ENCODE results near the gene TMEM178B. TPM values are rescaled to one million over a fixed set of nuclear protein-coding genes. Genes with fewer than 3 reads are reported as not detected.

TMEM178B gene
- total and polyA plus RNA-seq, 9 of the 15 experiments (the other 6 are each of a cell fraction or from before 2014, with no cell fraction given) = under 0.01 to 0.03 (median 0.01) TPM; not detected in 5

DNA sequence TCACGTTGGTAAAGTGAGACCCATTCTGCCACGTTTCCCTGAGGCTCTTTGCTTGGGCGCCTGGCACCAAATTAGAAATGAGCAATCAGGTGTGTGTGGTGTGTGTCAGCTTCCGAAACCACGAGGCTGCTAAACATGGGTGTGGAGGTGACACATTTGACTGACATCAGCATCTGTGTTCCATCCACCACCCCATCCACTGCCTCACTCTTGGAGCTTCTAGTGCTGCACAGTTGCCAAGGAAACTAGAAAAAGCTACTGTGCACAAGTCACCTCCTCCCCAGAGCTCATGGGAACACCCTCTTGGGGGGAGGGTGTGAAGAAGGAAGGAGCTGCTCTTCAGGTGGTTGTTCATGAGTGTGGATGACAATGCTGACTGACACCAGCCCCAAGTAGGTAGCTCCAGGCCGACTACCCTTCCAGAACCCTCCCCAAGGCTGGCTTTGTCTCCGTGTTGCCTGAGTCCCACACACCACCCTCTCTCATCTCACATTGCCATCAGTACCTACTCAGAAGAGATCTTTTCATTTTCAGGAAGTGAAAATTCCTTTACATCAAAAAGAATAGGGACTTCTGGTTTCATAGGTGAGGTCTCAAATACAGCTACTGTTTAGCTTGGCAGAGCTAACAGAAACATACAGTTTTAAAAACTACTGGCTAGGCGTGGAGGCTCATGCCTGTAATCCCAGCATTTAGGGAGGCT is 152.2 kb downstream of the TMEM178B start (continued):
- TF ChIP-seq ILF3 (IDR thresholded peaks at IDR 0.05; ENCODE audit: borderline replicate concordance) (no peak), HCFC1 (IDR thresholded peaks at IDR 0.05; ENCODE audit: low read depth, low read length) (no peak)
- TF ChIP-seq, protein P1, sequence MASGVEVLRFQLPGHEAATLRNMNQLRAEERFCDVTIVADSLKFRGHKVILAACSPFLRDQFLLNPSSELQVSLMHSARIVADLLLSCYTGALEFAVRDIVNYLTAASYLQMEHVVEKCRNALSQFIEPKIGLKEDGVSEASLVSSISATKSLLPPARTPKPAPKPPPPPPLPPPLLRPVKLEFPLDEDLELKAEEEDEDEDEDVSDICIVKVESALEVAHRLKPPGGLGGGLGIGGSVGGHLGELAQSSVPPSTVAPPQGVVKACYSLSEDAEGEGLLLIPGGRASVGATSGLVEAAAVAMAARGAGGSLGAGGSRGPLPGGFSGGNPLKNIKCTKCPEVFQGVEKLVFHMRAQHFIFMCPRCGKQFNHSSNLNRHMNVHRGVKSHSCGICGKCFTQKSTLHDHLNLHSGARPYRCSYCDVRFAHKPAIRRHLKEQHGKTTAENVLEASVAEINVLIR (CRISPR knock-in tag; IDR thresholded peaks at IDR 0.05) = no peak

GRCh38 chr7:141227454-141227853 is 153.6 kb downstream of the TMEM178B start:
- Histone ChIP-seq H3K9me1 (ENCODE audit: control insufficient read depth, insufficient read depth, low read length) (no peaks in the 10 kb centered on the region), H3K9me3 (replicated peaks; ENCODE audit: control insufficient read depth, insufficient read depth, low read depth, low read length) (no peaks in the 10 kb centered on the region), H3K27ac (ENCODE audit: extremely low read depth, low read depth, low read length) (no peak overlapping the region), H3K27me3 (ENCODE audit: control insufficient read depth in 2 of 2, insufficient read depth in 2 of 2, low read length in 2 of 2) (peaks cover 0 to 11% of the 10 kb centered on the region in 2 experiments; a peak in 1 of 5 replicates), H2AFZ (ENCODE audit: low read depth, low read length) (no peak overlapping the region), H3K4me1 (replicated peaks in 1 of 2; ENCODE audit: control insufficient read depth in 2 of 2, insufficient read depth in 2 of 2, low read length in 2 of 2) (no peaks in the 10 kb centered on the region), H3K4me2 (ENCODE audit: insufficient read depth, low read length) (no peak overlapping the region), H3K4me3 (no peak overlapping the region), H3K9ac (ENCODE audit: insufficient read depth in 1 of 2, low read depth in 2 of 2, low read length in 2 of 2) (no peak overlapping the region), H3K36me3 (ENCODE audit: control insufficient read depth, insufficient read depth, low read length) (no peaks in the 10 kb centered on the region), H3K79me2 (ENCODE audit: control insufficient read depth, insufficient read depth, low read length) (no peaks in the 10 kb centered on the region), H4K20me1 (replicated peaks; ENCODE audit: control insufficient read depth, insufficient read depth, low read length) (no peaks in the 10 kb centered on the region)
- ATAC-seq (peak; percentile 45; the same call in 1 of the 3 replicates), DNase-seq (ENCODE audit: extremely low read depth in 1 of 4, low spot score in 3 of 4) (no peak), FAIRE-seq (no peak)
- no TSS peak for BruUV-seq (replicated peaks)
- ChIA-PET CTCF (ENCODE audit: low intra/inter-chr PET ratio) (no interaction called here), POLR2A (interaction anchor here (0.6 kb wide), 1 partner anchor 208 kb away, joined by 3 read pairs; no protein-coding TSS in a partner anchor)
- in situ Hi-C loops (cut with MboI) = no loop called here
- intact Hi-C loops (cut with micrococcal nuclease) = no loop called here
- 2% methylated on average over 4 of the region's 4 CpGs for WGBS (ENCODE audit: insufficient coverage, low coverage, missing lambda C conversion rate)
- TF ChIP-seq ZBTB33 (CRISPR knock-in tag; IDR thresholded peaks at IDR 0.05) (no peak), CREM (IDR thresholded peaks at IDR 0.05; ENCODE audit: low read depth) (no peak)
- TF ChIP-seq, protein P2, sequence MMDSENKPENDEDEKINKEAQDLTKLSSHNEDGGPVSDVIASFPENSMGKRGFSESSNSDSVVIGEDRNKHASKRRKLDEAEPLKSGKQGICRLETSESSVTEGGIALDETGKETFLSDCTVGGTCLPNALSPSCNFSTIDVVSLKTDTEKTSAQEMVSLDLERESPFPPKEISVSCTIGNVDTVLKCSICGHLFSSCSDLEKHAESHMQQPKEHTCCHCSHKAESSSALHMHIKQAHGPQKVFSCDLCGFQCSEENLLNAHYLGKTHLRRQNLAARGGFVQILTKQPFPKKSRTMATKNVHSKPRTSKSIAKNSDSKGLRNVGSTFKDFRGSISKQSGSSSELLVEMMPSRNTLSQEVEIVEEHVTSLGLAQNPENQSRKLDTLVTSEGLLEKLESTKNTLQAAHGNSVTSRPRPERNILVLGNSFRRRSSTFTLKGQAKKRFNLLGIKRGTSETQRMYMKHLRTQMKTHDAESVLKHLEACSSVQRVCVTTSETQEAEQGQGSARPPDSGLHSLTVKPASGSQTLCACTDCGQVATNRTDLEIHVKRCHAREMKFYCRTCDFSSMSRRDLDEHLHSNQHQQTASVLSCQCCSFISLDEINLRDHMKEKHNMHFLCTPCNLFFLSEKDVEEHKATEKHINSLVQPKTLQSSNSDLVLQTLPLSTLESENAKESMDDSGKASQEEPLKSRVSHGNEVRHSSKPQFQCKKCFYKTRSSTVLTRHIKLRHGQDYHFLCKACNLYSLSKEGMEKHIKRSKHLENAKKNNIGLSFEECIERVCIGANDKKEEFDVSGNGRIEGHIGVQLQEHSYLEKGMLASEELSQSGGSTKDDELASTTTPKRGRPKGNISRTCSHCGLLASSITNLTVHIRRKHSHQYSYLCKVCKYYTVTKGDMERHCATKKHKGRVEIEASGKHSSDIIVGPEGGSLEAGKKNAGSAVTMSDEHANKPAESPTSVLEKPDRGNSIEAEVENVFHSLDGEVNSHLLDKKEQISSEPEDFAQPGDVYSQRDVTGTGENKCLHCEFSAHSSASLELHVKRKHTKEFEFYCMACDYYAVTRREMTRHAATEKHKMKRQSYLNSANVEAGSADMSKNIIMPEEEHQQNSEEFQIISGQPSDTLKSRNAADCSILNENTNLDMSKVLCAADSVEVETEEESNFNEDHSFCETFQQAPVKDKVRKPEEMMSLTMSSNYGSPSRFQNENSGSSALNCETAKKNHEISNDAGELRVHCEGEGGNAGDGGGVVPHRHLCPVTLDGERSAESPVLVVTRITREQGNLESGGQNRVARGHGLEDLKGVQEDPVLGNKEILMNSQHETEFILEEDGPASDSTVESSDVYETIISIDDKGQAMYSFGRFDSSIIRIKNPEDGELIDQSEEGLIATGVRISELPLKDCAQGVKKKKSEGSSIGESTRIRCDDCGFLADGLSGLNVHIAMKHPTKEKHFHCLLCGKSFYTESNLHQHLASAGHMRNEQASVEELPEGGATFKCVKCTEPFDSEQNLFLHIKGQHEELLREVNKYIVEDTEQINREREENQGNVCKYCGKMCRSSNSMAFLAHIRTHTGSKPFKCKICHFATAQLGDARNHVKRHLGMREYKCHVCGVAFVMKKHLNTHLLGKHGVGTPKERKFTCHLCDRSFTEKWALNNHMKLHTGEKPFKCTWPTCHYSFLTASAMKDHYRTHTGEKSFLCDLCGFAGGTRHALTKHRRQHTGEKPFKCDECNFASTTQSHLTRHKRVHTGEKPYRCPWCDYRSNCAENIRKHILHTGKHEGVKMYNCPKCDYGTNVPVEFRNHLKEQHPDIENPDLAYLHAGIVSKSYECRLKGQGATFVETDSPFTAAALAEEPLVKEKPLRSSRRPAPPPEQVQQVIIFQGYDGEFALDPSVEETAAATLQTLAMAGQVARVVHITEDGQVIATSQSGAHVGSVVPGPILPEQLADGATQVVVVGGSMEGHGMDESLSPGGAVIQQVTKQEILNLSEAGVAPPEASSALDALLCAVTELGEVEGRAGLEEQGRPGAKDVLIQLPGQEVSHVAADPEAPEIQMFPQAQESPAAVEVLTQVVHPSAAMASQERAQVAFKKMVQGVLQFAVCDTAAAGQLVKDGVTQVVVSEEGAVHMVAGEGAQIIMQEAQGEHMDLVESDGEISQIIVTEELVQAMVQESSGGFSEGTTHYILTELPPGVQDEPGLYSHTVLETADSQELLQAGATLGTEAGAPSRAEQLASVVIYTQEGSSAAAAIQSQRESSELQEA (IDR thresholded peaks at IDR 0.05; ENCODE audit: low read depth) = no peak
